ENCODE measurements around the gene TTC22. TPM values are rescaled to one million over a fixed set of nuclear protein-coding genes. Genes with fewer than 3 reads are reported as not detected.

TTC22 gene
- polyA plus RNA-seq, 3 donors, result 5.0 to 5.8 (median 5.4) TPM

GRCh38 chr1:54763816-54764132, 37.3 kb downstream of the TTC22 start:
- DNase-seq (ENCODE audit: low read depth in 3 of 3, low spot score in 2 of 3), result no peak

DNA sequence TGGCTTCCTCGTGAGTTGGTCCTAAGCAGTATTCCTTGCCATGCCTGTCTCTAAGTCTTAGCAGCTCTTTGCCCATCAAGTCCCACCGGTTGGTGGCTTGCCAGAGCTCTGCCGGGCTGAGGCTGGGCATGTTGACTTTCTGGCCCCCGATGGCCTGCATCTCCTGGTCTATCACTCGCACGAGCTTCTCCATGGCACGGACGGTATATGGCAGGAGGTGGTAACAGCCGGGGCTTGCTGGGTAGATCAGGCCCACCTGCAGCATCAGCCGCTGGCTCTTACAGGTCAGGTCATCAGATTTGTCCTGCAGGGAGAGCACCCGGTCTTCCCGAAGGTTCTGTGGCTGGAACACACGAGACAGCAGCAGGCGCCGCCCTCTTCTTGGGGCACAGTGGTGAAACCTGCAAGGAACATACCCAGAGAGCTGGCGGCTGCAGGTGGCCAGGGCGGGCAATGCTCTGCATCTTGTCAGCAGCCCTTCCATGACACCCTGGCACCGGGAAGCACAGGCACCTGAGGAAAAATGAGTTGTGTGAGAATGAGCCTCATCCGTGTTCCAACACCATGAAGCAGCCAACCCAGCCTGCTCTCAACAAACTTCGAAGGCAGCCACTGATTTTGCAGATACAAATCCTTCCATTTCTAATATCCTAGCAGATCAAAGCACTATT, 42.3 kb downstream of the TTC22 start:
- DNase-seq (ENCODE audit: low read depth in 3 of 3, low spot score in 2 of 3), result no peak

- DNase-seq (ENCODE audit: low read depth in 3 of 3, low spot score in 2 of 3), result no peak
Measured at GRCh38 chr1:54757833-54758232, 43.3 kb downstream of the TTC22 start.

DNA sequence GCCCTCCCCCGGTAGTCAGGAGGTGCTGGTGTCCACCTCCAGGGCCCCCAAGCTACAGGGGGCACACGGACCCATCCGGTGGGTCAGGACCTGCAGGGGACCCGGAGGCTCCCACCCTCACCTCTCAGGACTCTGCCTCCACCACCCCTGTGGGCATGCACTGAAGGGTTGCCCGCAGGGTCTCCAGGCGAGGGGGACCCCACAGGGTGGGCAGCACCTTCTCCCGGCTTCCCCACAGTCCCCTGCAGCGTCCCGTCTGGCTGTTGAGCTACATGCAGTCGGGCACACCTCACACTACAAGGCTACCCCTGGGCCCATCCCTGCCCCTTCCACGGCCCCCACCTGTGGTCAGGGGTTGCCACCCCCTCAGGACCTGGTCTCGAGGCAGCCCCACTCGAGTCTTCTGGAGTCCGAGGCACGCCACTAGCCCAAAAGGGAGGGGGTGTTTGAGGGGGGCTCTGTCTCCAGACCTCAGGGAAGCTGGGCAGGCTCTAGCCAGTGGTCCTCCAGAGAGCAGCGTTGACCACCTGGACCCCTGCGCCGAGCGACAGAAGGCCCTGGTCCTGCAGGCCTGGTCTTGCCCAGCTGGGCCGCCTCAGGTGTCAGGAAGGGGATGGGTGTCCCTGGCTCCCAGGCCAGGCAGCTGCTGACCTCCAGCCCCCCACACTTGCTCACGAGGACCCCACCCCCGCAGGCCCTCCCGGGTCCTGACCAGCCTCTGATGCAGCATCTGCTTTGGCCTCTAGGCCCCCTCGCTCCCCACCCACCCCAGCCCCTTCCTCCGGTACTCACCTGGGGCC, 46.4 kb downstream of the TTC22 start:
- no peak for DNase-seq (ENCODE audit: low read depth in 3 of 3, low spot score in 2 of 3)

DNA sequence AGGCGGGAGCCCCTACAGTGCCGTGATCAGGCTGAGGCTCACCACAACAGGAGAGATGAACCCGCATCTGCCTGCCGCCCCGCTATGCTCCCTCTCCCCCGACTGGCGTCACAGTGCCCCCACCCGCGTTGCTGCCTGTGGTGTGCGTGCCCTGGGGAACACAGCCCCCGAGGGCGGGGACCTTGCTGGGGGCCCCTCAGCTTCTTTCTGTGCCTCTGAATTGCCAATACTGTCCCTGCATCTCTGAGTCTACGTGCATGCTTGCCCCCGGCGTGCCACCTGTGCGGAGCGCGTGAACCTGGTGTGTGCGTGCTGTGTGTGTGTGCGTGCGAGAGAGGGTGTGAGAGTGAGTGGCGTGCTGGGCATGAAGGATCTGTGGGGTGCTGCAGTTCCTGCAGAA, 47.1 kb downstream of the TTC22 start:
- no peak for DNase-seq (ENCODE audit: low read depth in 3 of 3, low spot score in 2 of 3)

DNA sequence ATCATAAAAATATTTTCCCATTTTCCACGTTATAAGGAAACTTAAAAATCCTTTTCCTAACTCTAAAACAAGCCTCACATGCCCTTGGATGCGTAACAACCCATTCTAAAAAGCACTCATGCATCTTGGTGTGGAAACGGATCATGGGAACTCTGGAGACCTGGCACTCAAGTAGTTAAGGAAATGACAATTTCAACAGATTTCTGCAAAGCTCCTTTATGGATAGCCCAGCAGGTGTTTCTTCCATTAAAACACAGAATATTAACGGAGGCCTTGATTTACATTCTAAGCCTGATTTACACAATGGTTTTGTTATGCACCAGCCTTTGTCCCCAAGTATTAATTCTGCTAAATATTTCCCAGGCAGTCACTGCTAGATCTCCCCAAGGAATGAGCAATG, 49.7 kb downstream of the TTC22 start:
- no peak for DNase-seq (ENCODE audit: low read depth in 3 of 3, low spot score in 2 of 3)

DNA sequence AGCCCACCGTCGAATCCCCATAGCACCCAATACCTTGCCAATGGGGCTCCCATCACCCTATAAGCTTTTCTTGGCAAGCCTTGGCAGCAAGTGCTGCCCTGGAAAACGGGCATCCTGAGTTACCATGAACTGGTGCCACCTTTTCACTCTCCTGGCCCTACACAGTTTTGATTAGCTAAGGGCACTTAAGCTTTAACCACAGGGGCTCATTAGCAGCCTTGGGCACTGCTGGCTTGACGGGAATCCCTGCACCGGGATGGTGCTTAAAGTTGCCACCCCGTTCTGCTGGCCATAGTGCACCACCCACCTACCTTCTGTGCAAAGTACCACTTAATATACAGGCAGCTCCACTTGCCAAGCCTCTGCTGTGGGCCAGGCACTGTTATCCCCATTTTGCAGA, 50.5 kb downstream of the TTC22 start:
- no peak for DNase-seq (ENCODE audit: low read depth in 3 of 3, low spot score in 2 of 3)

DNA sequence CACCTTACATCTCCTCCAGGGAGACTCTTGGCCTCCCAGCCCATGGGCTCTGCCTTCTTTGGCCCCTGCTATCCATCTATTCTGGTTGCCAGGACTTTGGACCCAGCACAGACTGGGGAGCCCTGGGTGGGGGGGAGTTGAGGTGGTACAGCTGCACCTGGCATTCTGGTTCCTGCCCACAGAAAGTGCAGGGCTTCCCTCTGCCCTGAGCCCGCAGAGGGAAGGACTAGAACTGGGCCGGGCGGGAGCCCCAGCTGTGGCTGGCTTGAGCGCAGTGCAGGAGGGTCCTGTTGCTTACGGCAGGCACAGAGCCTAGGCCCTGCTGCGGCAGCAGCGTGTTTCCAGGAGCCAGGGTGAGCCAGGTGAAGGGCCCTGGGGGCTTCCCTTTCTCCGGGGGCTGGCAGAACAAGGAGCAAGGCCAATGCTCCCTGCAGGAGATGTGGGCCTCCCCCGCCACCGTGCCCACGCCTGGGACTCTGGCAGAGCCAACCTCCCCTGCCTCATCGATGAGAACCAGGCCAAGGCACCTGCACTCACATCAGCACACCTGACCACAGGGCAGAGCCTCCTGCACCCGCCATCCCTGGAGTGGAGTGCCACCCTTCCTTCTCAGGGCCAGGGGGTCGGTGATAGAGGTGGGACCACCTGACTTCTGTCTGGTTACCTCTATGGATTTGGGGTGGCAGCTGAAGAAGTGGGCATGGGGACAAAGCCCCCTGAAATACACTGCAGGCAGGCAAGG, 52.9 kb downstream of the TTC22 start:
- no peak for DNase-seq (ENCODE audit: low read depth in 3 of 3, low spot score in 2 of 3)

DNA sequence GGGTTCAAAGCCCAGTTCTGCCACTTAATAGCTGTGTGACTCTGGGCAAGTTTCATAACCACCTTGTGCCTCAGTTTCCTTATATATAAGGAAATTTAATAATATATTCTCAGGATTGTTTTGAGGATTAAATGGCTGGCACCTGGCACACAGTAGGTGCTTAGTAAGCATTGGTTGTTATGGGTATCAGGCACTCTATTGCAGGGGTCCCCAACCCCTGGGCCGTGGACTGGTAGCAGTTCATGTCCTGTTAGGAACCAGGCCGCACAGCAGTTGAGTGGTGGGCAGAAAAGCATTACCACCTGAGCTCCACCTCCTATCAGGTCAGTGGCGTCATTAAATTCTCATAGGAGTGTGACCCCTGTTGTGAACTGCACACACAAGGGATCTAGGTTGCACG, 55.3 kb downstream of the TTC22 start:
- no peak for DNase-seq (ENCODE audit: low read depth in 3 of 3, low spot score in 2 of 3)

DNA sequence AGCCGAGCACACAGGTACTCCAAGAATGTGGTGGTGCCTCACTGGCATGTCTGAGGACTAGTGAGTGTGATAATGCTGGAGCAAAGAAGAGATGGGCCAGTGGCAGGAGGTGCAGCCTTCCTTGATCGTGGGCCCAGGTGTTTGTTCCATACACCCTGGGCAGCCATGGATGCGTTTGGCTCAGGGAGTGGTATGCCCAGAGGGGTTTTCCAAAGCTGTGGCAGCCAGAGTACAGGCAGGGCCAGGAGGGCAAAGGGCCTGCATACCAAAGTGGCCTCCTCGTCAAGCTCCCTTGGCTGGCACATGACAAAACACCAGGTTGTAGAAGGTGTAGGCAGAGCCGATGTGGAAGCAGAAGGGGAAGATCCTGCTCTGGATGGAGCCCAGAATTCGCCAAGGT, 55.8 kb downstream of the TTC22 start:
- no peak for DNase-seq (ENCODE audit: low read depth in 3 of 3, low spot score in 2 of 3)

DNA sequence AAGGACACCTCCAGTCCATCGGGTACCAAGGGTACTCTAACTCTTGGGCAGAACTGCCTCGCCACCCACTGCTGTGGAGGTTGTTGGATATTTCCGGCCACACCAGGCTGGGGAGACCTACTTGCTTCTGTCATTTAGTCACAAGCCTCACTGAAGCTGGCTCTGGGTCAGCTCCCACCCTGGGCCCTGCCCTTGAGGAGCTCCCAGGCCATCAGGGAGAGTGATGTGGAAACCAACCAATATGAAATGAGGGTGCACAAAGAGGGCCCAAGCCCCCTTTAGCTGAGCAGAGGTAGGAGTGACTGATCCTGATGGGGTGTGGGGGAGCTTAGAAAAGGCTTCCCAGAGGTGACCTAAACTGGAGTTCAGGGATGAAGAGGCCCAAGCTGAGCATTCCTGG, 56.4 kb downstream of the TTC22 start:
- no peak for DNase-seq (ENCODE audit: low read depth in 3 of 3, low spot score in 2 of 3)

DNA sequence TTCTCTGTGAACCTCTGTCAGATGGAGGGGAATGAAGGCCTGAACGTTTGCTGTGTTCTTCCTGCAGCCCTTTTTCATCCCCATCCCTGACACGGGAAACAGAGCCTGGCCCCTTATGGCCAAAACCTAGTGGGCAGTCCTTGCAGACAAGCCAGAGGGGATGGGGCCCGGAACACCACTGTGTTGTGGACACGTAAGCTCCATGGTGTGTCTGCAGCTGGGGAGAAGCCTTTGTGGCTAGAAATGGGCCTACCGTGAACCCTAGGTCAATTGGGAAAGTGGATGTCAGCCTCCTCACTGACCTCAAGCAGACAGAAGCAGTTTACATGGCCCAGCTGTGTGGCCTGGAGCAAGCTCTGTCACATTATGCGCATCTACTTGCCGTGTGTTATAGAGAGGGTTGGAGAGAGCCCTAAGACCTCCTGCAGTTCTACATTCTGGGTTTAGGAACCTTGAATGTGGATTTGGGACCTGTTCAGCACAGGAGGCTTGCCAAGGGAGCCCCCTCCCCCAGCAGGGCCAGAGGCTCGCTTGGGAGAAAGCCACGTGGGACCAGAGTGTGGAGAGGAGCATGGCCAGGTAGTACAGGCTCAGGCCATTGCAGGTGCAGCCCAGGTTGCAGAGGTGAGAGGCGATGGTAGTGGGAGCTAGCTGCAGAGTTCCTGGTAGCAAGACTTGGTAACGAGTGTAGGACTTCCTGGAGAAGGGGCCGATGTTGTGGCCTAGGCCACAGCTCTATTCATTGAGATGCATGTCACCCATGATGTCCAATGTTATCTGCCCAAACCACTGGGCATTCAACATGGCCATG, 57.5 kb downstream of the TTC22 start:
- no peak for DNase-seq (ENCODE audit: low read depth in 3 of 3, low spot score in 2 of 3)

DNA sequence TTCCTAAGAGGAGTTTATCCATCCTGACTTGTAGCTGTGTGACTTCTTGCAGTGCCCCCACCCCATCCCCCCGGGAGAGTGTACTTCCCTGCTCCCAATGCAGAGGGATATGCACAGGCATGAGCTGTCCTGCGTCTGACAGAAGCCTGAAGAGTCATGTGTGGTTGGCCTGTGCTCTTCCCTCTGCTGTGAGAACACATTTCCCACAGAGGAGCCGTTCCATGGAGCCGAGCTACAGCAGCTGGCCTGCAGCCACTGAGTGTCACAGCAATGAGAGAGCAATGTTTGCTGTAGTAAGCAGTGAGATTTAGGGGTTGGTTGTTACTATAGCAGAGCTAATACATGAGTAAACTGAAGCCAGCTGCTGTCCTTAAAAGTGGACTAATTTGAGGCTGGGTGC, 58.8 kb downstream of the TTC22 start:
- no peak for DNase-seq (ENCODE audit: low read depth in 3 of 3, low spot score in 2 of 3)

DNA sequence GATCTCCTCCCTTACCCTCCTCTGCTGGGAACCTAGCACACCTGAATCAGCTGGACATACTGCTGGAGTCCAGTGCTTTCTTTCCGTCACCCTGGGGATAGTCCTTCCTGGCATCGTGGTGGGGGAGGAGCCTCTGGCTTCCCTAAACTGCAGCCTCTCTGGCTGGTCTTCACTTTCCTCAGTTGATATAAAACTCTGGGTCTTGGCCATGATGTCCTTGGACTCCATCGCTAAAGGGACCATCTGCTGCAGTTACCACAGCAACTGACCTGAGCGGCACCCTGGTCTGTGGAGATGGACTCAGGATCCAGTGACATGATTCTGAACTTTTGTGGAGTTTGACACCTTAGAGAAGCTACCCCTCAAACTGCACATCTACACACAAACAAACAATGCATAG, 59.6 kb downstream of the TTC22 start:
- DNase-seq (ENCODE audit: low read depth in 3 of 3, low spot score in 2 of 3), result no peak

DNA sequence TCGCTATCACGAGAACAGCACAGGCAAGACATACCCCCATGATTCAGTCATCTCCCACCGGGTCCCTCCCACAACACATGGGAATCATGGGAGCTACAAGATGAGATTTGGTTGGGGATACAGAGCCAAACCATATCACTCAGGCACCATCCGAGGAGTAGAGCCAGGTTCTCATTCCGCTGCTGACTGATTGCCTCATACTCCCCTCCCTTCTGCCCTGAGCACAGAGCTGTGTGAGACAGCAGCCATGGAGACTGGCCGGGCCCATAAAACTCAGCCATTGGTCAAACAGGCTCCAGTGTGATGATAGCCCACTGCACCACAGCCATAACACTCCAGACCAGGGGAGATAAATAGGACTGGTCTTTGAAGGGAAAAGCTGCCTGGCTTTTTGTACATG, 62.9 kb downstream of the TTC22 start:
- no peak for DNase-seq (ENCODE audit: low read depth in 3 of 3, low spot score in 2 of 3)

DNA sequence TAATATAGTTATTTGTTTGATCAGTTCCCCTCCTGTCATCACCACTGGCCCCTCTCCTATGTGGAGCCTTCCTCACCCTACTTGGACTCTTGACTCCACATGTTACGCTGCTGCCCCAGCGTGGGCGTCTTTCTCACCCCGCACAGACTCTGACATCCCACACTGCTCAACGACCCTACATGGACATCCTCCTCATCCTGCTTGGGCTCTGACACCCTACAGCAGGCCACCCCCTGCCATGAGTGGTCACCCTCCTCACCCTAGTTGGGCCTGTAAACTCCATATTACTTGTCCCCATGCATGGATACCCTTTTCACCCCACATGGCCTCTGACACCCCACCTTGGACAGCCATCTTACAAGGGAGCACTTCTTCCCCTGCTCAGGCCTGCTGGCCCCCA, 64.4 kb downstream of the TTC22 start:
- no peak for DNase-seq (ENCODE audit: low read depth in 3 of 3, low spot score in 2 of 3)

Other genes starting within 250 kb of the TTC22 start
- 10 to 100 TPM; 21.0 to 39.1 (median 24.2) TPM for gene FAM151A, start 177.8 kb downstream of the TTC22 start, polyA plus RNA-seq (ENCODE audit: insufficient read length in 3 of 3)
- 1 to 10 TPM; 2.9 to 4.1 (median 4.0) TPM for gene MROH7, start 159.5 kb downstream of the TTC22 start, polyA plus RNA-seq (ENCODE audit: insufficient read length in 3 of 3)
- gene TTC4, start 85.5 kb downstream of the TTC22 start, polyA plus RNA-seq (ENCODE audit: insufficient read length in 3 of 3), result 10 to 100 TPM; 33.8 to 35.6 (median 34.6) TPM
- 10 to 100 TPM in 2 of 3 donors, 1 to 10 TPM in 1; 9.9 to 11.0 (median 10.3) TPM for gene PARS2, start 36.8 kb downstream of the TTC22 start, polyA plus RNA-seq (ENCODE audit: insufficient read length in 3 of 3)
- gene DHCR24, start 85.9 kb upstream of the TTC22 start, polyA plus RNA-seq (ENCODE audit: insufficient read length in 3 of 3), result 10 to 100 TPM; 73.8 to 99.7 (median 80.2) TPM
- gene TMEM61, start 179.3 kb upstream of the TTC22 start, polyA plus RNA-seq (ENCODE audit: insufficient read length in 3 of 3), result 1 to 10 TPM in 2 of 3 donors, under 1 TPM in 1; 0.87 to 1.4 (median 1.2) TPM
- gene BSND, start 197.6 kb upstream of the TTC22 start, polyA plus RNA-seq (ENCODE audit: insufficient read length in 3 of 3), result 1 to 10 TPM; 4.6 to 5.9 (median 5.5) TPM
- gene PCSK9, start 238.2 kb upstream of the TTC22 start, polyA plus RNA-seq (ENCODE audit: insufficient read length in 3 of 3), result 1 to 10 TPM; 1.1 to 1.6 (median 1.3) TPM